GM10266 (cell line): ENCODE results near the gene LTBR.

Source experiments
- DNase-seq: peaks from one replicate; pipeline ENCODE4 v3.0.0; 2012; ENCODE audit errors: extremely low spot score
- CTCF ChIP-seq: IDR thresholded peaks from 2 replicates; pipeline ENCODE4 v1.5.1; 2012; ENCODE audit warnings: mild to moderate bottlenecking, low read depth; ENCODE audit not compliant: control insufficient read depth, insufficient read depth; ENCODE audit errors: missing control alignments

Gene LTBR

GRCh38 chr12:6384499-6385436 is 806 bp downstream of the LTBR start:
- DNase-seq: peak; percentile 16
- no peak for TF ChIP-seq CTCF

- DNase-seq: no peak
- no peak for TF ChIP-seq CTCF
Observed at GRCh38 chr12:6386038-6386437, 2.1 kb downstream of the LTBR start.

- no peak for DNase-seq
- TF ChIP-seq CTCF: no peak
Observed at GRCh38 chr12:6386491-6386890, 2.5 kb downstream of the LTBR start.

- no peak for TF ChIP-seq CTCF
- peak; percentile 12 for DNase-seq
Observed at GRCh38 chr12:6387541-6387940, 3.6 kb downstream of the LTBR start.

GRCh38 chr12:6390084-6390799 is 6.3 kb downstream of the LTBR start:
- TF ChIP-seq CTCF: no peak

GRCh38 chr12:6391013-6391412 is 7.1 kb downstream of the LTBR start:
- TF ChIP-seq CTCF: no peak
- DNase-seq: no peak

More at GRCh38 chr12:6390084-6390799, 6.3 kb downstream of the LTBR start:
- DNase-seq: peak; percentile 11

GRCh38 chr12:6392504-6392903 is 8.5 kb downstream of the LTBR start:
- TF ChIP-seq CTCF: no peak
- DNase-seq: no peak
